ENCODE results near the gene SLC40A1.

Gene SLC40A1

GRCh38 chr2:189552334-189552990, 28.1 kb downstream of the SLC40A1 start:
- TF ChIP-seq, protein P1, sequence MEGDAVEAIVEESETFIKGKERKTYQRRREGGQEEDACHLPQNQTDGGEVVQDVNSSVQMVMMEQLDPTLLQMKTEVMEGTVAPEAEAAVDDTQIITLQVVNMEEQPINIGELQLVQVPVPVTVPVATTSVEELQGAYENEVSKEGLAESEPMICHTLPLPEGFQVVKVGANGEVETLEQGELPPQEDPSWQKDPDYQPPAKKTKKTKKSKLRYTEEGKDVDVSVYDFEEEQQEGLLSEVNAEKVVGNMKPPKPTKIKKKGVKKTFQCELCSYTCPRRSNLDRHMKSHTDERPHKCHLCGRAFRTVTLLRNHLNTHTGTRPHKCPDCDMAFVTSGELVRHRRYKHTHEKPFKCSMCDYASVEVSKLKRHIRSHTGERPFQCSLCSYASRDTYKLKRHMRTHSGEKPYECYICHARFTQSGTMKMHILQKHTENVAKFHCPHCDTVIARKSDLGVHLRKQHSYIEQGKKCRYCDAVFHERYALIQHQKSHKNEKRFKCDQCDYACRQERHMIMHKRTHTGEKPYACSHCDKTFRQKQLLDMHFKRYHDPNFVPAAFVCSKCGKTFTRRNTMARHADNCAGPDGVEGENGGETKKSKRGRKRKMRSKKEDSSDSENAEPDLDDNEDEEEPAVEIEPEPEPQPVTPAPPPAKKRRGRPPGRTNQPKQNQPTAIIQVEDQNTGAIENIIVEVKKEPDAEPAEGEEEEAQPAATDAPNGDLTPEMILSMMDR (conservative IDR thresholded peaks at IDR 0.05; ENCODE audit: control insufficient read depth, insufficient read depth, low read depth, low read length), result no peak
- DNase-seq (ENCODE audit: low read depth), result no peak
- no peak overlapping the region for H3K4me3 ChIP-seq (ENCODE audit: control insufficient read depth, low read depth, low read length)

DNA sequence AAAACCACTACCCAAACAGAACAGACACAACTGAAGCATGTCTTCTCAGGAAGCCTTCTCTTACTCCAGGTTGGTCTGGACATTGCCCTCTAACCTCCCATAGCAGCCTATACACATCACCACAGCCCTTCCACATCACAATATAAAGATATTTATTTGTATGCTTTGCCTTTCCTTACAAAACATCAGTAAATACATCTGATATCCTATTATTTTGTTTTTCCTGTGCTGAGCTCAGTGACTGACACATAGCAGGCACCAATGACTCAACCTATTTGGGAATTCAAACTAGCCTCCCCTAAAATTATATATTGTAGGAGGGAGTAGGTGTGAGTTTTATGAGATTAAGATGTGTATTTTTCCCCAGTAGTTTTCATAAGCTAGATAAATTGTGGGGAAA, 28.8 kb downstream of the SLC40A1 start:
- no peak overlapping the region for H3K4me3 ChIP-seq (ENCODE audit: control insufficient read depth, low read depth, low read length)
- TF ChIP-seq, protein P1 (conservative IDR thresholded peaks at IDR 0.05; ENCODE audit: control insufficient read depth, insufficient read depth, low read depth, low read length), result no peak
- DNase-seq (ENCODE audit: low read depth), result no peak

DNA sequence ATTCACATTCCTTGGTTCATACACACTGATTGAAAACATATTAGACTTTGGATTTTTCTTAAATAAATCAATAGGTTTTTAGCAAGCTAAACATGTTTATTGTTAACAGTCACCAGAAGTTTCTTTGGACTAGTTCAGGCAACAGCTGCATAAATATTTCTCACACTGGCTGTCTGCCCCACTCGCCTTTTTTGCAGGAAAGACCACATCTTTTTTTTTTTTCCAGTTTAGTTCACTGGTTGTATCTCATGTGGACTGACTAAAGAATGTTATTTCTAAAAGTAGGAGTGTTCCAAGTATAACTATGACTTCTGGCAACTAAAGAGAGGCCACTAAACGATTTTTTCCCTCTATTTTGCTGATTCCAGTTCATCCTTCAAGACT, 31.1 kb downstream of the SLC40A1 start:
- DNase-seq (ENCODE audit: low read depth), result peak; percentile 69
- H3K4me3 ChIP-seq (ENCODE audit: control insufficient read depth, low read depth, low read length), result no peak overlapping the region

DNA sequence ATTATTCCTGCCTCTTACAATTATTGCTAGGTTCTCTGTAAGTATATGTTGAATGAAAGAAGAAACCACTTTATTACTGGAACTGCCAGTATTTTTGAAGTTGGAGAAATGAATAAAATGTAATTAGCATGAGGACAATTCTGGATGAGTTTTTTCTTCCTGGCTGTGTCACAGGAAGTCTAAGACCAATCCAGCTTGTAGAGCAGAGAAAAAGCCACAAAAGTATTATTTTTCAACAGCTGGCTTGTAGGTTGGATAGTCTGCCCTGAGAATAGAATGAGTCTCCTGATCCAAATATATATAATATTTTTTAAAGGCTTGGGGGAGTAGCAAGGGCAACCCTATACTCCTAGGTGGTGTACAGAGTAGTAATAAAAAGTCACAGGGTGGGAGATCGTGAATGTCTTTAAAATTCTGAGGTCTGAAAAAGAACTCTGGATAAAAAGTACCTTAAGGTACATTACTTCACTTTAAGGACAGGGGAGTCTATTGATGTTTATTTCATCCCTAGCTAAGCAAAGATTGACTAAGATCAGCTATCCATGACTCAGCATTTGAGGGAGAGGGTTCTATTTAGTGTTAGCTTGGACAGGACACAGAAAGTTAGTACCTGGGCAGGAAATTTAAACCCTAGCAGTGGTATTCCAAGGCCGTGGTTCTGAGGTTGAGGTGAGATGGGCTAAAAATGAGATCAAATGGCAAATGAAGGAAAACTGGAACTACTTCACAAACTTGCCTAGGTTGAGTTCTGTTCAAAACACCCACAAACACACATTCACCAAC, 31.7 kb downstream of the SLC40A1 start:
- TF ChIP-seq, protein P1 (conservative IDR thresholded peaks at IDR 0.05; ENCODE audit: control insufficient read depth, insufficient read depth, low read depth, low read length), result no peak
- H3K4me3 ChIP-seq (ENCODE audit: control insufficient read depth, low read depth, low read length), result no peak overlapping the region
- DNase-seq (ENCODE audit: low read depth), result peak; percentile 47

More for the DNA sequence above, 31.1 kb downstream of the SLC40A1 start:
- TF ChIP-seq, protein P1 (conservative IDR thresholded peaks at IDR 0.05; ENCODE audit: control insufficient read depth, insufficient read depth, low read depth, low read length), result no peak

DNA sequence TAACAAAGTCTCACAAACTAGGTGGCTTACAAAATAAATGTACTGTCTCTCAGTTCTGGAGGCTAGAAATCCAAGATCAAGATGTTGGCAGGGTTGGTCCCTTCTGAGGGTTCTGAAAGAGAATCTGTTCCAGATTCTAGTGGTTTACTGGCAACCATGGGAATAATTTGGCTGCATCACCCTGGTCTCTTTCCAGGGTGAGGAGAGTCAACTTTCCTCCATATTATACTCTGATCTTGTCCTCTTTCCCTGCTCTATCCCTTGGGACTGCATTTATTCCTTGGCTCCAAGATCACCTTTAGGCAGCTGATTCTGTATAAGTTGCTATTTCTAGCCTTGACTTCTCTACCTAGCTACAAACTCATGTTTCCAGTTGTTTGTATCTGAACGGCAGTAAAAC, 35.2 kb downstream of the SLC40A1 start:
- TF ChIP-seq, protein P1 (conservative IDR thresholded peaks at IDR 0.05; ENCODE audit: control insufficient read depth, insufficient read depth, low read depth, low read length), result no peak
- DNase-seq (ENCODE audit: low read depth), result peak; percentile 41
- no peak overlapping the region for H3K4me3 ChIP-seq (ENCODE audit: control insufficient read depth, low read depth, low read length)

DNA sequence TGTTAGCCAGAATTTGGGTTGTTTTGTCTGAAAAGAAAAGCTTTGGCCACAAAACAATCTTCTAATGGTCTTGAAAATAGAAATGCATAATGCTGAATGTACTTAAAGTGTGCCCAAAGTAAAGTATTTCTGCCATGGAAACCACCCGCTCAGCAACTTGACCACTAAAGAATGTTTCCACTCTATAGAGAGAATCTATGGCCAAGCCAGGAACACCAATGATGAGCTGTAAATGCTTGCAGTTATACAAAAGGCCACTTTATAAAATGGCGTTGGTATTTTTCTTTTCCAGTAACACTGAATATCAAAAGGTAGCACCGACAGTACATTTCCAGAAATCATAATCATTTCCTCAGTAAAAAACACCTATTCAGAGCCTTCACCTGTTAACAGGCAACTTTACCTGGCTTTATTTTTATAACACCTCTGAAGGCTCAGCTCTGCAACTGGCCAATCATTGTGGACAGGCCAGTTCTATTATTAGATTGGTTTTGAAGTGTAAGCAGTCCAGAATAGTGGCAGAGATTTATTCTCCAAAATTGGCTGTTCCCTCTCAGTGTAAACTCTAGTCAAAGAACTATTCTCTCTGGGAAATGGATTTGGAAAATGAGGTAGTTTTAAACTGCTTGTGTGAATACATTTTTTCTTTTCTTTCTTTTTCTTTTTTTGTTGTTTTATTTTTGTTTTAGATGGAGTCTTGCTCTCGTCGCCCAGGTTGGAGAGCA, 36.1 kb downstream of the SLC40A1 start:
- no peak overlapping the region for H3K4me3 ChIP-seq (ENCODE audit: control insufficient read depth, low read depth, low read length)
- TF ChIP-seq, protein P1 (conservative IDR thresholded peaks at IDR 0.05; ENCODE audit: control insufficient read depth, insufficient read depth, low read depth, low read length), result no peak
- no peak for DNase-seq (ENCODE audit: low read depth)
